ENCODE results near the gene MRPS23. TPM values are rescaled to one million over a fixed set of nuclear protein-coding genes. Genes with fewer than 3 reads are reported as not detected.

The MRPS23 gene
- polyA plus RNA-seq, 2 of the 4 experiments (the other 2 are of a cell fraction) = 110 to 153 TPM

DNA sequence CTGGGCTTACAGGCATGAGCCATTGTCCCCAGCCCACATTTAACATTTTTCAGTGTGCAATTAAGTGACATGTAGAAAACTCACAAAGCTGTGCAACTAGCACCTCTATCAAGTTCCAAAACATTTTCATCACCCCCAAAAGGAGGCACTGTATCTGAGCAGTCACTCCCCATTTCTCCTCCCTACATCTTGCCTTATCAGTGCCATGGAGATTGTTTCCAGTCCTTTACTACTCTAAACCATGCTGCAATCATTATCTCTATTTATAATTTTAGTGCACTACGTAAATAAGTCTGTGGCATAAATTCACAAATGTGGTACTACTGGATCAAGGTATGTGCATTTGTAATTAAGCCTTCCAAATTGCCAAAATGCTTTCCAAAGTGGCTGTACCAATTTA is 7.6 kb downstream of the MRPS23 start (continued):
- TF ChIP-seq ZSCAN20 (CRISPR knock-in tag; IDR thresholded peaks at IDR 0.05) (no peak), FOSL2 (IDR thresholded peaks at IDR 0.05) (no peak), FOSL2 (CRISPR knock-in tag; IDR thresholded peaks at IDR 0.05) (no peak), HEYL (CRISPR knock-in tag; IDR thresholded peaks at IDR 0.05) (no peak), HDAC2 (IDR thresholded peaks at IDR 0.05) (no peak)
- TF ChIP-seq, protein P1, sequence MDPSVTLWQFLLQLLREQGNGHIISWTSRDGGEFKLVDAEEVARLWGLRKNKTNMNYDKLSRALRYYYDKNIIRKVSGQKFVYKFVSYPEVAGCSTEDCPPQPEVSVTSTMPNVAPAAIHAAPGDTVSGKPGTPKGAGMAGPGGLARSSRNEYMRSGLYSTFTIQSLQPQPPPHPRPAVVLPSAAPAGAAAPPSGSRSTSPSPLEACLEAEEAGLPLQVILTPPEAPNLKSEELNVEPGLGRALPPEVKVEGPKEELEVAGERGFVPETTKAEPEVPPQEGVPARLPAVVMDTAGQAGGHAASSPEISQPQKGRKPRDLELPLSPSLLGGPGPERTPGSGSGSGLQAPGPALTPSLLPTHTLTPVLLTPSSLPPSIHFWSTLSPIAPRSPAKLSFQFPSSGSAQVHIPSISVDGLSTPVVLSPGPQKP (IDR thresholded peaks at IDR 0.05; ENCODE audit: low read depth, low read length) = no peak

GRCh38 chr17:57839571-57839923 is 10.3 kb downstream of the MRPS23 start:
- WGBS (ENCODE audit: missing lambda C conversion rate) = 93% methylated on average over 6 of the region's 6 CpGs
- ATAC-seq = no peak
- ChIA-PET POLR2A (interaction anchor here (0.7 to 1.1 kb wide), 2 partner anchors 11 to 149 kb away, joined by 3 read pairs; partner anchors contain the start of gene MRPS23), CTCF (interaction anchor here (0.9 to 1.9 kb wide), 10 partner anchors 13 to 710 kb away, joined by 3 to 5 read pairs (median 4); no protein-coding TSS in a partner anchor)
- no peak for TF ChIP-seq HOXB13 (CRISPR knock-in tag; IDR thresholded peaks at IDR 0.05; ENCODE audit: low read depth)
- no peak for TF ChIP-seq KDM1A (IDR thresholded peaks at IDR 0.05; ENCODE audit: low read depth)
- TF ChIP-seq JUNB (IDR thresholded peaks at IDR 0.05) = no peak
- no peak for TF ChIP-seq FOSL2 (IDR thresholded peaks at IDR 0.05)
- TF ChIP-seq FOSL2 (CRISPR knock-in tag; IDR thresholded peaks at IDR 0.05) = no peak
- TF ChIP-seq MAZ (IDR thresholded peaks at IDR 0.05; ENCODE audit: borderline replicate concordance, low read depth, low read length) = no peak
- TF ChIP-seq JUN (IDR thresholded peaks at IDR 0.05) = no peak
- no peak for TF ChIP-seq RAD21 (conservative IDR thresholded peaks at IDR 0.05 in 1 of 2, IDR thresholded peaks at IDR 0.05 in 1 of 2)
- no peak for TF ChIP-seq HEYL (CRISPR knock-in tag; IDR thresholded peaks at IDR 0.05)
- no peak for TF ChIP-seq RCOR1 (IDR thresholded peaks at IDR 0.05; ENCODE audit: low read depth, low read length)
- TF ChIP-seq MYC (IDR thresholded peaks at IDR 0.05; ENCODE audit: borderline replicate concordance, low read length) = no peak
- no peak for TF ChIP-seq KDM5A (IDR thresholded peaks at IDR 0.05)
- no peak for TF ChIP-seq PHF8 (IDR thresholded peaks at IDR 0.05; ENCODE audit: borderline replicate concordance, low read depth)
- TF ChIP-seq MAFK (IDR thresholded peaks at IDR 0.05; ENCODE audit: partially characterized antibody) = no peak
- TF ChIP-seq, protein P1 (IDR thresholded peaks at IDR 0.05; ENCODE audit: low read depth, low read length) = no peak
- TF ChIP-seq HOXA7 (CRISPR knock-in tag; IDR thresholded peaks at IDR 0.05) = no peak
- TF ChIP-seq CTCF (IDR thresholded peaks at IDR 0.05) = no peak
- no peak overlapping the region for H3K4me3 ChIP-seq
- no peak for FAIRE-seq
- H3K27ac ChIP-seq = no peak overlapping the region
- peaks cover 9% of the 10 kb centered on the region for H3K4me1 ChIP-seq
- no peaks in the 10 kb centered on the region for H3K9me3 ChIP-seq
- DNase-seq (ENCODE audit: low read depth in 1 of 2, low spot score in 1 of 2) = no peak
- H3K4me2 ChIP-seq = no peak overlapping the region

GRCh38 chr17:57838857-57839570 is 10.8 kb downstream of the MRPS23 start:
- POLR2A ChIA-PET = interaction anchor here (0.7 to 1.1 kb wide), 2 partner anchors 11 to 150 kb away, joined by 3 read pairs; partner anchors contain the start of gene MRPS23
- H3K4me1 ChIP-seq = peaks cover 10% of the 10 kb centered on the region; the same call in 1 of the 3 replicates
- H3K9me3 ChIP-seq = no peaks in the 10 kb centered on the region
- no peak overlapping the region for H3K4me2 ChIP-seq
- H3K27ac ChIP-seq = no peak overlapping the region
- no peak for FAIRE-seq
- CTCF ChIA-PET = interaction anchor here (0.9 to 1.9 kb wide), 11 partner anchors 12 to 710 kb away, joined by 3 to 5 read pairs (median 3); no protein-coding TSS in a partner anchor
- no peak for ATAC-seq
- no peak for DNase-seq (ENCODE audit: low read depth in 1 of 2, low spot score in 1 of 2)
- no peak overlapping the region for H3K4me3 ChIP-seq
- WGBS (ENCODE audit: missing lambda C conversion rate) = 64% methylated on average over 6 of the region's 6 CpGs
- TF ChIP-seq CEBPB (IDR thresholded peaks at IDR 0.05) (no peak), GATA3 (IDR thresholded peaks at IDR 0.05; ENCODE audit: borderline replicate concordance) (no peak)

Data from A549 (cell line).